Measurements from ENCODE around the gene MGAT4D. TPM values are rescaled to one million over a fixed set of nuclear protein-coding genes. Genes with fewer than 3 reads are reported as not detected.

The MGAT4D gene
- total and polyA plus RNA-seq, 2 donors (not counting 1 experiment from before 2014, with no cell fraction given), result not detected

DNA sequence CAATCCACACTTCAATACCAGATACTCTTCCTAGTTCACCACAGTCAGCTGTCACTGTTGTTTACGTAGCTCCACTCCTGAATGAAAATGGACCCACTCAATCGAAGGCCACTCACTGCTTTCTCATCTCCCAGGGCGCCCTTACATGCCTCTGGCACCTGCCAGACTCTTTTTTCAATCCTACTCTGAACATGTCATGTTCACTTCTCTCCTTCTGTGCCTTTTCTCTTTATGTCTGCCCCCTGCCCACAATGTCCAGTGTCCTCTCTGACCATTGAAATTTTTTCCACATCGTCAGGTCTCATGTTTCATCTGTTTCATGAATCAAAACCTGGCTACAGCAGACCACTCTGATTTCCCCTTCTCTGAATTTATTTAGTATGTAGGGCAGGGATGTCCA, 1.3 kb upstream of the MGAT4D start:
- H3K4me1 ChIP-seq (ENCODE audit: control insufficient read depth in 2 of 2, insufficient read depth in 2 of 2, low read length in 2 of 2), result peaks cover 5 to 8% of the 10 kb centered on the region in 2 donors
- ChIA-PET POLR2A (no interaction called here), CTCF (interaction anchor here (1.0 kb wide), 1 partner anchor 384 kb away, joined by 4 read pairs; no protein-coding TSS in a partner anchor)
- Mint-ChIP-seq H3K4me1 (peaks cover 11% of the 10 kb centered on the region), H3K4me3 (no peak overlapping the region), H3K27me3 (peaks cover 78% of the 10 kb centered on the region), H3K27ac (no peak overlapping the region), H3K9me3 (ENCODE audit: insufficient read depth) (no peaks in the 10 kb centered on the region)
- ATAC-seq (ENCODE audit: low read depth) (no peak), DNase-seq (no peak)
- TF ChIP-seq, protein P1, sequence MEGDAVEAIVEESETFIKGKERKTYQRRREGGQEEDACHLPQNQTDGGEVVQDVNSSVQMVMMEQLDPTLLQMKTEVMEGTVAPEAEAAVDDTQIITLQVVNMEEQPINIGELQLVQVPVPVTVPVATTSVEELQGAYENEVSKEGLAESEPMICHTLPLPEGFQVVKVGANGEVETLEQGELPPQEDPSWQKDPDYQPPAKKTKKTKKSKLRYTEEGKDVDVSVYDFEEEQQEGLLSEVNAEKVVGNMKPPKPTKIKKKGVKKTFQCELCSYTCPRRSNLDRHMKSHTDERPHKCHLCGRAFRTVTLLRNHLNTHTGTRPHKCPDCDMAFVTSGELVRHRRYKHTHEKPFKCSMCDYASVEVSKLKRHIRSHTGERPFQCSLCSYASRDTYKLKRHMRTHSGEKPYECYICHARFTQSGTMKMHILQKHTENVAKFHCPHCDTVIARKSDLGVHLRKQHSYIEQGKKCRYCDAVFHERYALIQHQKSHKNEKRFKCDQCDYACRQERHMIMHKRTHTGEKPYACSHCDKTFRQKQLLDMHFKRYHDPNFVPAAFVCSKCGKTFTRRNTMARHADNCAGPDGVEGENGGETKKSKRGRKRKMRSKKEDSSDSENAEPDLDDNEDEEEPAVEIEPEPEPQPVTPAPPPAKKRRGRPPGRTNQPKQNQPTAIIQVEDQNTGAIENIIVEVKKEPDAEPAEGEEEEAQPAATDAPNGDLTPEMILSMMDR (IDR thresholded peaks at IDR 0.05), result no peak
- TF ChIP-seq EZH2 (IDR thresholded peaks at IDR 0.05; ENCODE audit: borderline replicate concordance, insufficient read depth, low read depth, low read length, poor library complexity, severe bottlenecking), result no peak
- WGBS (ENCODE audit: insufficient coverage), result 88% methylated on average over 3 of the region's 4 CpGs
- H4K20me1 ChIP-seq (ENCODE audit: control insufficient read depth, insufficient read depth, low read length, poor library complexity, severe bottlenecking), result no peaks in the 10 kb centered on the region
- H2AFZ ChIP-seq (ENCODE audit: insufficient read depth, low read depth, low read length, poor library complexity, severe bottlenecking), result no peak overlapping the region
- intact Hi-C loops (cut with micrococcal nuclease), result no loop called here
- H3K36me3 ChIP-seq (replicated peaks in 1 of 2; ENCODE audit: control extremely low read depth in 1 of 2, control insufficient read depth in 1 of 2, extremely low read depth in 1 of 2, insufficient read depth in 2 of 2, low read length in 1 of 2), result no peaks in the 10 kb centered on the region
- peaks cover 0 to 45% (median 35%) of the 10 kb centered on the region in 4 experiments for H3K27me3 ChIP-seq (replicated peaks in 1 of 4; ENCODE audit: control extremely low read depth in 1 of 4, control insufficient read depth in 3 of 4, insufficient read depth in 4 of 4, low read length in 3 of 4)
- no peak overlapping the region for H3K4me2 ChIP-seq (replicated peaks; ENCODE audit: low read depth, low read length, poor library complexity, severe bottlenecking)
- H3K27ac ChIP-seq (ENCODE audit: low read length in 2 of 2), result no peak overlapping the region
- no peaks in the 10 kb centered on the region for H3K79me2 ChIP-seq (ENCODE audit: control insufficient read depth, insufficient read depth, low read length)
- no peak overlapping the region for H3K9ac ChIP-seq (ENCODE audit: low read length)
- H3K9me3 ChIP-seq (ENCODE audit: control extremely low read depth in 1 of 3, control insufficient read depth in 2 of 3, insufficient read depth in 1 of 3, low read length in 2 of 3), result peaks cover 0 to 7% (median 0%) of the 10 kb centered on the region in 3 donors
- no peak overlapping the region for H3K4me3 ChIP-seq (ENCODE audit: control extremely low read depth in 1 of 5, extremely low read depth in 1 of 5, insufficient read depth in 1 of 5, low read depth in 2 of 5, low read length in 4 of 5)

DNA sequence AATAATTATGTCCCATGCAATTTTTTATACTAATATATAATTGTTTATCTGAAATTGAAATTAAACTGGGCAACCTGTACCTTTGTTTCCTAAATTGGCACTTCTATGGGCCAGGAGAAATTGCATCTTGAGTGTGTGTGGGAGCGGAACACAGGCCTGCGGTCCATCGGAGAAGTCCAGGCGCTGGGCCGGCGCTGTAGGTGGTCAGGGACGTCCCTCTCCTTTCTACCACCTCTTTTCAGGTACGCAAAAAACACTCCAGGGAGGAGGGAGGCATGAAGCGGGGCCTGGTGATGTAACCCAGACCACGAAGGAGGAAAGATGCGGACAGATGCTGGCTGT, 717 bp downstream of the MGAT4D start:
- Histone ChIP-seq H3K4me1 (ENCODE audit: control insufficient read depth in 2 of 2, insufficient read depth in 2 of 2, low read length in 2 of 2) (peaks cover 5 to 8% of the 10 kb centered on the region in 2 donors), H3K9me3 (ENCODE audit: control extremely low read depth in 1 of 3, control insufficient read depth in 2 of 3, insufficient read depth in 1 of 3, low read length in 2 of 3) (peaks cover 0 to 7% (median 0%) of the 10 kb centered on the region in 3 donors), H3K4me2 (replicated peaks; ENCODE audit: low read depth, low read length, poor library complexity, severe bottlenecking) (peak overlapping the region; percentile 64), H4K20me1 (ENCODE audit: control insufficient read depth, insufficient read depth, low read length, poor library complexity, severe bottlenecking) (no peaks in the 10 kb centered on the region), H3K9ac (ENCODE audit: low read length) (no peak overlapping the region), H3K79me2 (ENCODE audit: control insufficient read depth, insufficient read depth, low read length) (no peaks in the 10 kb centered on the region), H3K36me3 (replicated peaks in 1 of 2; ENCODE audit: control extremely low read depth in 1 of 2, control insufficient read depth in 1 of 2, extremely low read depth in 1 of 2, insufficient read depth in 2 of 2, low read length in 1 of 2) (no peaks in the 10 kb centered on the region), H3K4me3 (ENCODE audit: control extremely low read depth in 1 of 5, extremely low read depth in 1 of 5, insufficient read depth in 1 of 5, low read depth in 2 of 5, low read length in 4 of 5) (no peak overlapping the region), H3K27me3 (replicated peaks in 1 of 4; ENCODE audit: control extremely low read depth in 1 of 4, control insufficient read depth in 3 of 4, insufficient read depth in 4 of 4, low read length in 3 of 4) (peaks cover 0 to 47% (median 36%) of the 10 kb centered on the region in 4 experiments), H2AFZ (ENCODE audit: insufficient read depth, low read depth, low read length, poor library complexity, severe bottlenecking) (peak overlapping the region; percentile 45), H3K27ac (ENCODE audit: low read length in 2 of 2) (no peak overlapping the region)
- peak; percentile 5 for DNase-seq
- Mint-ChIP-seq H3K27me3 (peaks cover 66% of the 10 kb centered on the region), H3K27ac (no peak overlapping the region), H3K4me3 (peak overlapping the region; percentile 35), H3K4me1 (peaks cover 11% of the 10 kb centered on the region), H3K9me3 (ENCODE audit: insufficient read depth) (no peaks in the 10 kb centered on the region)
- ATAC-seq (ENCODE audit: low read depth), result no peak
- POLR2A ChIA-PET, result no interaction called here
- WGBS (ENCODE audit: insufficient coverage), result 49% methylated on average over 4 of the region's 11 CpGs
- TF ChIP-seq, protein P1 (IDR thresholded peaks at IDR 0.05), result no peak
- no peak for TF ChIP-seq EZH2 (IDR thresholded peaks at IDR 0.05; ENCODE audit: borderline replicate concordance, insufficient read depth, low read depth, low read length, poor library complexity, severe bottlenecking)
- intact Hi-C loops (cut with micrococcal nuclease), result no loop called here
- CTCF ChIA-PET, result no interaction called here
